Measurements from ENCODE around the gene PADI6. TPM values are rescaled to one million over a fixed set of nuclear protein-coding genes. Genes with fewer than 3 reads are reported as not detected.

PADI6 gene
- total and polyA plus RNA-seq, 7 experiments from 2014 or later, result not detected

DNA sequence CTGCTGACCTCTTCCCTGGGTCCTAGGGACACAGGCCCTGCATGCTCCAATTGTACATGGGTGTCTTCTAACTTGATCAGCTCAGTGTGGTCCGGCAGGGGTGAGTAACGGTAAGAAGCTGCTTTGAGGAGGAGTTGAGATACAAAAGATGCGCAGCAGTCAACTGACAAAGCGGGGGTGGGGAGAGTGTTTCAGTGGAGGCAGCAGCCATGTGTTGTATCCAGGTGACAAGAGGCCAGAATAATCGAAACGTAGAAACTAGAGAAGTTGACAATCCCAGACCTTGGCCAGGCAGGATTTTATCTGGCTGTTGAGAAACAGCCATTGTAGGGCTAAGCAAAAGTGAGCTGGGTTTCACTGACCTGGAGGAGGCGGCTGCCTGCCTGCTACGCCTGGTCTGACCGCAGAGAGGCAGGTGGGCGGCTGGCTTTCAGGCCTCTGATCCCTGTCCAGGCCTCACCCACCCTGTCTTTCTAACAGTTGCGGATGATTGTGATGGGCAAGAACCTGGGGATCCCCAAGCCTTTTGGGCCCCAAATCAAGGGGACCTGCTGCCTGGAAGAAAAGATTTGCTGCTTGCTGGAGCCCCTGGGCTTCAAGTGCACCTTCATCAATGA is 28.8 kb downstream of the PADI6 start:
- Histone ChIP-seq H3K4me1 (ENCODE audit: control insufficient read depth in 2 of 2, insufficient read depth in 2 of 2, low read length in 2 of 2) (no peaks in the 10 kb centered on the region), H3K27ac (ENCODE audit: low read depth, low read length) (no peak overlapping the region), H3K27me3 (ENCODE audit: control insufficient read depth in 2 of 2, insufficient read depth in 2 of 2, low read length in 2 of 2) (no peaks in the 10 kb centered on the region), H3K9me3 (ENCODE audit: control insufficient read depth in 2 of 3, low read length in 3 of 3) (no peaks in the 10 kb centered on the region), H3K36me3 (ENCODE audit: control insufficient read depth in 2 of 3, insufficient read depth in 3 of 3, low read length in 3 of 3) (no peaks in the 10 kb centered on the region), H3K4me3 (ENCODE audit: low read length) (no peak overlapping the region)
- Mint-ChIP-seq H3K9me3 (no peaks in the 10 kb centered on the region), H3K27me3 (no peaks in the 10 kb centered on the region), H3K27ac (no peak overlapping the region), H3K4me1 (peaks cover 0 to 4% (median 0%) of the 10 kb centered on the region in 7 donors), H3K36me3 (no peaks in the 10 kb centered on the region), H3K4me3 (no peak overlapping the region)
- no peak for ATAC-seq
- ChIA-PET CTCF (no interaction called here), POLR2A (no interaction called here)
- intact Hi-C loops (cut with micrococcal nuclease), result no loop called here
- DNase-seq, result no peak

GRCh38 chr1:17401841-17402240 is 29.8 kb downstream of the PADI6 start:
- ChIA-PET POLR2A (no interaction called here), CTCF (interaction anchor here (0.6 to 1.3 kb wide), 2 partner anchors 65 to 93 kb away, joined by 3 to 4 read pairs; no protein-coding TSS in a partner anchor)
- intact Hi-C loops (cut with micrococcal nuclease), result no loop called here
- Histone ChIP-seq H3K27me3 (ENCODE audit: control insufficient read depth in 2 of 2, insufficient read depth in 2 of 2, low read length in 2 of 2) (no peaks in the 10 kb centered on the region), H3K27ac (ENCODE audit: low read depth, low read length) (no peak overlapping the region), H3K4me3 (ENCODE audit: low read length) (no peak overlapping the region), H3K36me3 (ENCODE audit: control insufficient read depth in 2 of 3, insufficient read depth in 3 of 3, low read length in 3 of 3) (peaks cover 0 to 4% (median 0%) of the 10 kb centered on the region in 3 experiments), H3K9me3 (ENCODE audit: control insufficient read depth in 2 of 3, low read length in 3 of 3) (no peaks in the 10 kb centered on the region), H3K4me1 (ENCODE audit: control insufficient read depth in 2 of 2, insufficient read depth in 2 of 2, low read length in 2 of 2) (no peaks in the 10 kb centered on the region)
- H3K4me1 Mint-ChIP-seq, result peaks cover 0 to 4% (median 0%) of the 10 kb centered on the region in 7 donors
- H3K27me3 Mint-ChIP-seq, result no peaks in the 10 kb centered on the region
- H3K27ac Mint-ChIP-seq, result no peak overlapping the region
- H3K36me3 Mint-ChIP-seq, result peaks cover 0 to 2% (median 0%) of the 10 kb centered on the region in 5 donors
- ATAC-seq (no peak), DNase-seq (no peak)
- H3K4me3 Mint-ChIP-seq, result no peak overlapping the region
- no peaks in the 10 kb centered on the region for H3K9me3 Mint-ChIP-seq

DNA sequence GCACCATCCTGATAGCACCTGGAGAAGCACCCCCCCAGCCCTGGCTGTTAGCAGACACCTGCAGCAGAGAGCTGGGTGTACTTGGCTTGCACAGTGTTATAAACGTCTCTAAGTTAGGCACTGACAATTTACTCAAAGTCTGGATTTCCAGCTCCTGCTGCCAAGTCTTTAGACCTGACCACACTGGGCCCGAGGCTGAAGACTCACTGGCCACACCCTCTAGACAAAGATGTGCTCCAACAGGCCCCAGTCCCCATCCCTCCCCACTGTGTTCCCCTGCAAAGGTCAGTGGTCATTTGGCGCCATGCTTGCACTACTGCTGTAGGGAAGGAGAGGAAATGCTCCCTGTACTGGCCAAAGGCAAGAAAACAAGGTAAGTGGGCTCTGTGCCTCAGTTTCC is 31.1 kb downstream of the PADI6 start:
- Mint-ChIP-seq H3K27me3 (no peaks in the 10 kb centered on the region), H3K9me3 (no peaks in the 10 kb centered on the region), H3K4me3 (no peak overlapping the region), H3K4me1 (peaks cover 0 to 4% (median 0%) of the 10 kb centered on the region in 7 donors), H3K27ac (no peak overlapping the region), H3K36me3 (peaks cover 0 to 9% (median 4%) of the 10 kb centered on the region in 5 donors)
- H3K27ac ChIP-seq (ENCODE audit: low read depth, low read length), result no peak overlapping the region
- intact Hi-C loops (cut with micrococcal nuclease), result no loop called here
- ChIA-PET CTCF (interaction anchor here (1.3 kb wide), 1 partner anchor 66 kb away, joined by 3 read pairs; no protein-coding TSS in a partner anchor), POLR2A (no interaction called here)
- H3K27me3 ChIP-seq (ENCODE audit: control insufficient read depth in 2 of 2, insufficient read depth in 2 of 2, low read length in 2 of 2), result no peaks in the 10 kb centered on the region
- H3K36me3 ChIP-seq (ENCODE audit: control insufficient read depth in 2 of 3, insufficient read depth in 3 of 3, low read length in 3 of 3), result peaks cover 0 to 8% (median under 1%) of the 10 kb centered on the region in 3 experiments
- no peak for ATAC-seq
- H3K9me3 ChIP-seq (ENCODE audit: control insufficient read depth in 2 of 3, low read length in 3 of 3), result no peaks in the 10 kb centered on the region
- H3K4me3 ChIP-seq (ENCODE audit: low read length), result no peak overlapping the region
- DNase-seq, result no peak
- no peaks in the 10 kb centered on the region for H3K4me1 ChIP-seq (ENCODE audit: control insufficient read depth in 2 of 2, insufficient read depth in 2 of 2, low read length in 2 of 2)

DNA sequence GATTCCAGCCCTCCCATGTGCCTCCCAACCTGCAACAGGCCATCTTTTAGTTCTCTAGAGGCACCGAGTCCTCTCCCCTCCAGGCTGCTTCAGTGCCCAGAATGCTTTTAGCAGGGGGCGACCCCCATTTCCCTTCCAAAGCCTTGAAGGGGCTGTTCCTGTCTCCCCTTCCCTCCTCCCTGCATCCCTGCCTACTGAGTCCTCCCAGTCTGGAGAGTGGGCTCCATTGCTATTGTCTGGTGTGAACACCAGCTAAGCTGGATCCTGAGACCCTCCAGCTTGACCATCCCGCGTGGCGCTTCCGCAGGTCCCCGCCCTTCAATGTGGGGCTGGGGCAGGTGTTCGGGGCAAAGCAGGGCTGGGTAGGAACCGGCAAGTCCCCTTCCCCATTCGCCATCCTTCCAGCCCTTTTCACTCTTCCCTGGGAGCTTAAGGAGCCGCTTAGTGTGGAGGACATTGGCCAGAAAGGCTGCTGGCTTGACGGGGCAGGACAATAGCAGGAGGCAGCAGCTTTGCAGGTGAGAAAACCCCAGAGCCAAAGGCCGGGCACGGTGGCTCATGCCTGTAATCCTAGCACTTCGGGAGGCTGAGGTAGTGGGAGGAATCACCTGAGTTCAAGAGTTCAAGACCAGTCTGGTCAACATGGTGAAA is 32.2 kb downstream of the PADI6 start:
- CTCF ChIA-PET, result interaction anchor here (1.1 to 1.2 kb wide), 2 partner anchors 74 to 118 kb away, joined by 3 read pairs; no protein-coding TSS in a partner anchor
- H3K4me3 ChIP-seq (ENCODE audit: low read length), result no peak overlapping the region
- no peak overlapping the region for H3K27ac Mint-ChIP-seq
- peaks cover 0 to 4% (median 0%) of the 10 kb centered on the region in 7 donors for H3K4me1 Mint-ChIP-seq
- ATAC-seq (no peak), DNase-seq (no peak)
- H3K27me3 ChIP-seq (ENCODE audit: control insufficient read depth in 2 of 2, insufficient read depth in 2 of 2, low read length in 2 of 2), result no peaks in the 10 kb centered on the region
- intact Hi-C loops (cut with micrococcal nuclease), result no loop called here
- peaks cover 0 to 19% (median 5%) of the 10 kb centered on the region in 3 experiments for H3K36me3 ChIP-seq (ENCODE audit: control insufficient read depth in 2 of 3, insufficient read depth in 3 of 3, low read length in 3 of 3)
- POLR2A ChIA-PET, result no interaction called here
- H3K4me3 Mint-ChIP-seq, result no peak overlapping the region
- H3K9me3 ChIP-seq (ENCODE audit: control insufficient read depth in 2 of 3, low read length in 3 of 3), result no peaks in the 10 kb centered on the region
- H3K9me3 Mint-ChIP-seq, result no peaks in the 10 kb centered on the region
- H3K27me3 Mint-ChIP-seq, result no peaks in the 10 kb centered on the region
- H3K27ac ChIP-seq (ENCODE audit: low read depth, low read length), result no peak overlapping the region
- H3K36me3 Mint-ChIP-seq, result peaks cover 0 to 15% (median 10%) of the 10 kb centered on the region in 5 donors
- H3K4me1 ChIP-seq (ENCODE audit: control insufficient read depth in 2 of 2, insufficient read depth in 2 of 2, low read length in 2 of 2), result no peaks in the 10 kb centered on the region

- CTCF ChIA-PET, result interaction anchor here (0.7 to 1.2 kb wide), 3 partner anchors 20 to 119 kb away, joined by 3 read pairs; no protein-coding TSS in a partner anchor
- Mint-ChIP-seq H3K27ac (no peak overlapping the region), H3K4me3 (no peak overlapping the region), H3K9me3 (no peaks in the 10 kb centered on the region), H3K4me1 (peaks cover 0 to 4% (median 0%) of the 10 kb centered on the region in 7 donors), H3K27me3 (no peaks in the 10 kb centered on the region), H3K36me3 (peaks cover 0 to 15% (median 14%) of the 10 kb centered on the region in 5 donors)
- Histone ChIP-seq H3K36me3 (ENCODE audit: control insufficient read depth in 2 of 3, insufficient read depth in 3 of 3, low read length in 3 of 3) (peaks cover 0 to 26% (median 12%) of the 10 kb centered on the region in 3 experiments), H3K9me3 (ENCODE audit: control insufficient read depth in 2 of 3, low read length in 3 of 3) (no peaks in the 10 kb centered on the region), H3K27me3 (ENCODE audit: control insufficient read depth in 2 of 2, insufficient read depth in 2 of 2, low read length in 2 of 2) (no peaks in the 10 kb centered on the region), H3K4me1 (ENCODE audit: control insufficient read depth in 2 of 2, insufficient read depth in 2 of 2, low read length in 2 of 2) (no peaks in the 10 kb centered on the region), H3K4me3 (ENCODE audit: low read length) (no peak overlapping the region), H3K27ac (ENCODE audit: low read depth, low read length) (no peak overlapping the region)
- POLR2A ChIA-PET, result no interaction called here
- ATAC-seq (no peak), DNase-seq (no peak)
- intact Hi-C loops (cut with micrococcal nuclease), result no loop called here
These were observed 32.8 kb downstream of the PADI6 start for GRCh38 chr1:17404820-17405219.

GRCh38 chr1:17405898-17406759 is 34.1 kb downstream of the PADI6 start:
- no peak overlapping the region for H3K4me3 Mint-ChIP-seq
- ChIA-PET POLR2A (no interaction called here), CTCF (interaction anchor here (0.7 to 1.1 kb wide), 3 partner anchors 16 to 103 kb away, joined by 3 read pairs; no protein-coding TSS in a partner anchor)
- intact Hi-C loops (cut with micrococcal nuclease), result loop anchor here in 1 of 2 donors (1.0 kb wide), 1 partner anchor 70 kb away; no protein-coding TSS in a partner anchor
- peak; percentile 88 for ATAC-seq
- H3K4me3 ChIP-seq (ENCODE audit: low read length), result no peak overlapping the region
- H3K4me1 Mint-ChIP-seq, result peaks cover 0 to 4% (median 0%) of the 10 kb centered on the region in 7 donors
- peak in 8 of 9 donors; percentile 4 to 36 (median 31) for DNase-seq
- H3K27ac ChIP-seq (ENCODE audit: low read depth, low read length), result no peak overlapping the region
- H3K36me3 Mint-ChIP-seq, result peaks cover 0 to 22% (median 19%) of the 10 kb centered on the region in 5 donors
- no peaks in the 10 kb centered on the region for H3K27me3 ChIP-seq (ENCODE audit: control insufficient read depth in 2 of 2, insufficient read depth in 2 of 2, low read length in 2 of 2)
- peaks cover 0 to 39% (median 20%) of the 10 kb centered on the region in 3 experiments for H3K36me3 ChIP-seq (ENCODE audit: control insufficient read depth in 2 of 3, insufficient read depth in 3 of 3, low read length in 3 of 3)
- H3K9me3 ChIP-seq (ENCODE audit: control insufficient read depth in 2 of 3, low read length in 3 of 3), result no peaks in the 10 kb centered on the region
- no peaks in the 10 kb centered on the region for H3K27me3 Mint-ChIP-seq
- H3K27ac Mint-ChIP-seq, result no peak overlapping the region
- no peaks in the 10 kb centered on the region for H3K9me3 Mint-ChIP-seq
- no peaks in the 10 kb centered on the region for H3K4me1 ChIP-seq (ENCODE audit: control insufficient read depth in 2 of 2, insufficient read depth in 2 of 2, low read length in 2 of 2)

All from naive thymus-derived CD4-positive, alpha-beta T cell (primary cell).